T-helper 9 cell (primary cell): Measurements from ENCODE around the gene IFNA10.
"Not testable (repeated sequence)": the region's sequence is repeated elsewhere in the genome, so short reads cannot be mapped to it uniquely, and the experiment has no call there.

Experiments used
- DNase-seq: peaks from one replicate; pipeline ENCODE4 v3.0.0-alpha.2; 2020
- total RNA-seq, 2 donors: gene quantifications; one replicate each; lab custom pipeline; 2026; lab: John Stamatoyannopoulos, UW

The IFNA10 gene
- total RNA-seq: 0 reads per million in 2 donors

GRCh38 chr9:21207043-21207442 is at the start of gene IFNA10:
Gene IFNA10 (minus strand): TSS chr9:21207143. CDS start chr9:21207097, 46 bp downstream.
- DNase-seq: not testable (repeated sequence)

GRCh38 chr9:21255538-21256212 is 48.7 kb upstream of the IFNA10 start:
- DNase-seq: no peak

GRCh38 chr9:21252721-21253547 is 46.0 kb upstream of the IFNA10 start:
- DNase-seq: no peak

GRCh38 chr9:21251638-21252037 is 44.7 kb upstream of the IFNA10 start:
- DNase-seq: no peak

DNA sequence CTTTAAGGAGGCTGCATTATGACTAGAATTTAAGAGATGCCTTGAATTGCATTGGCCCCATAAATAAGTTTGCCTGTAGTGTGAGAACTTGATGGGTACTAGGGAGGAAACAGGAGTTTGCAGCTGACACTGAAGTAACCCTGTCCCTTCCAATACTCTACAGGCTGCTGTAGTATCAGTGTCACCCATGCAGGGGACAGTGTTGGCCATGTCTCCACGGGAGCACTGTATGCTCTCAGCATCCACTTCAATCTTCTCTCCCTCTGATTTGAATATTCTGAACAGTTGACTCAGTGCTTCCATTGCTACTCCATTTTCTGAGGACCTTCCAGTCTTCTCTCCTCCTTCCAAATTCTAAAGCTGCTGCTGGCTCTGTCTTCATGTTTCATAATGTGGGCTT is 44.2 kb upstream of the IFNA10 start:
- no peak for DNase-seq

DNA sequence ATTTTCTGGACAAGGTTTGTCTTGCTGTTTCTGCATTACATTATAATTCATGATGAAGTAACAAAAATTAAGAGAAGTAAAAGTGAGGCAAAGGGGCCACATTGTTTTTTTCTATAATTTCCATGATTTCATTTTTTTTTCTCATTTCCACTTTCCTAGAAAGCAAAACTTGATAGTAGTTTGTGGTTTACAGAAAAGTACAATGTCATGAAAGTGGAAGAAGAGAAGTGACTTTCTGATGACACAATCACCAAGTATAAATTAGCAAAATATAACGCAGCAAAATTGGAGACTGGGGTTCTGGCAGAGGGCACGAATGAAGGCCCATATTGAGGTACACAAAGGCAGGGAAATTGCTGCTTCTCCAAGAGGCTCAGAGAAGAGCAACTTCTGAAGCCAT is 37.9 kb upstream of the IFNA10 start:
- DNase-seq: no peak

DNA sequence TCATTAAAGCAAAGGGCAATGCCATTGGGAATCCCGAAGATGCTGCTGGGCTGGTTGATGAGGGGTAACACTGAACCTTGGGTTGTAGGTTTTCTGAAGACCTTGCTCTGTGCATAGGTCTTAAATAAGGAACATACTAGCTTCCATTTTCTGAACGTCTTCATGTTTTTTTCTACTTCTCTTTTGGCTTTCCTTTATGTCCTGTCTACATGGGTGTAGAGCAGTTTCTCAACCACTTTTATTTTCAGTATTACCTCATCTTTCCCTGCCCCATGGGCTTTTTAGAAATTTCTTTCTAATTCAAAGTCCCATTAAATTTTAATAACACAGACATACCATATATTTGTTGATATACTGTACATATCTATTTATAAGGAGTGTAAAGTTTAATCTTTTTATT is 33.0 kb upstream of the IFNA10 start, which contains the start of gene IFNA14:
Gene IFNA14 (minus strand): TSS at position 95 of the 400 bp plus-strand sequence. CDS start 70 bp downstream, at position 25.
- no peak for DNase-seq

DNA sequence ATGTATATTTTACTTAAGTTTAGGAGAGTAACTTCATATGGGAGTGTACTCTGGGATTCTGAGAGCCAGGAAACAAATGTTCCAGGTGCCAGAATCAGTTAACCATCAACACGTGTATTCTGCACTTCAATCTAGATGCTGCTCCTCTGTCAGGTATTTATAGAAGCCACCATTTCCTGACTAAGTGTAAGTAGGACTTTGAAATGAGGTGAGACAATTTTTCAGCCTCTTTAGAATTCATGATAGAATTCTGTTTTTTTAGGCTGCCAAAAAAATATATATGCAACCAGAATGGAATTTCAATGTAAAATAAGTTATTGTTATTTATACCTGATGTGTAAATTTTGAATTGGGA is 29.4 kb upstream of the IFNA10 start:
- DNase-seq: not testable (repeated sequence)

- not testable (repeated sequence) for DNase-seq
Observed at GRCh38 chr9:21235468-21236359, 28.8 kb upstream of the IFNA10 start.

DNA sequence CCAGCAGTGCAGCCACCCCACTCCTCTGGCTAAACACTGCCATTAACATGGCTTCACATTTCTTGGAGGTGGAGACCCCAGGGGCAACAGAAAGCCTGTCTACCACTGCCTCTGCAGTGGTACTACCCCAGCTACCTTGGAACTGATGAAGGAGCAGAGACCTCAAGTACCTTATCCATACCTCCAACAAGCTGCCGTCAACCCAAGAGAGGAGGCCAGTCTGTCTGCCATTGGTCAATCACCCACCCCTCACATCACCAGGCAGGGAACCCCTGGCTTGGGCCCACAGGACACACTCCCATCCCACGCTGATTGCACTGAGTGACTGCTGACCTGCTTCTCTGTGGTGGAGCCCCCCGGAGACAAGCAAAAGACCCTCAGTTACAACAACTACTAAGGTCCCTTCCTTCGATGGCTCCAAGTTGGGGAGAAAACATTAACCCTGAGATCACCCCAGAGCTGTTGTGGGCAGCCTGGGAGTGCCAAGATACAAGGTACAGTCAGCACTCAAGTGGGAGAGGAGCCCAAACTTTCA is 27.3 kb upstream of the IFNA10 start:
- no peak for DNase-seq

DNA sequence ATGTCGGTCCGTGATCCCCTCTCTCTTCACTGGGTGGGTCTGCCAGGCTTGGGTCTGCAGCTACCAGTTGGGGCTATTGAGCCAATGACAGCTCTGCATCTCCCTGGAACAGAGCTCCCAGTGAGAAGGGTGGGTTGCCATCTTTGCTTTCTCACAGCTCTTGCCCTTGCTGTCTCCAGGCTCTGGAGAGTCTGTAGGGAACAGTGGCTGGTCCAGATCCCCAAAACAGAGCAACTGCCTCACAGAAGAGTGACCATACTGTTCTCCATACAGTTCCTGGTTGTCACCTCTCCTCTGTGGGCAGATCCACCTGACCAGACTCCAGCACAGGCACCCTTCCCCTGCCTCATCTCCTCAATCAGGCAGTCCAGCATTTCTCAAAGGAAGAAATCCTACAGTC is 26.3 kb upstream of the IFNA10 start:
- DNase-seq: no peak

DNA sequence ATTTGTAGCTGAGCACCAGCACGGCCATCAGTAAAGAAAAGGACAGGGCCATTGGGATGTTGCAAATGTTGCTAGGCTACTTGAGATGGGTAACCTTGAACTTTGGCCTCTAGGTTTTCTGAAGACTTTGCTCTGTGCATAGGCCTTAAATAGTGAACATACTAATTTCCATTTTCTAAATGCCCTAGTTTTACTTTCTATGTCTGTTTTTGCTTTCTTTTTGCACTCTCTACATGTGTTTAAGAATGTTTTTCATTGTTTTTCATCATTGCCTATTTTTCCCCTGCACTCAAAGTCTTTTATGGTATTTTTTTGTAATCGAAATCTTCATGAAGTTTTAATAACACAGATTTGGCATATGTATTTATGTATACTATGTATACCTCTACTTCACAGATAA is 21.2 kb upstream of the IFNA10 start, which contains the start of gene IFNA17:
Gene IFNA17 (minus strand): TSS at position 101 of the 400 bp plus-strand sequence. CDS start 49 bp downstream, at position 52.
- no peak for DNase-seq

GRCh38 chr9:21217211-21217610 is 10.3 kb upstream of the IFNA10 start, which contains the start of gene IFNA16:
Gene IFNA16 (minus strand): TSS chr9:21217311. CDS start chr9:21217305, 6 bp downstream.
- DNase-seq: not testable (repeated sequence)

DNA sequence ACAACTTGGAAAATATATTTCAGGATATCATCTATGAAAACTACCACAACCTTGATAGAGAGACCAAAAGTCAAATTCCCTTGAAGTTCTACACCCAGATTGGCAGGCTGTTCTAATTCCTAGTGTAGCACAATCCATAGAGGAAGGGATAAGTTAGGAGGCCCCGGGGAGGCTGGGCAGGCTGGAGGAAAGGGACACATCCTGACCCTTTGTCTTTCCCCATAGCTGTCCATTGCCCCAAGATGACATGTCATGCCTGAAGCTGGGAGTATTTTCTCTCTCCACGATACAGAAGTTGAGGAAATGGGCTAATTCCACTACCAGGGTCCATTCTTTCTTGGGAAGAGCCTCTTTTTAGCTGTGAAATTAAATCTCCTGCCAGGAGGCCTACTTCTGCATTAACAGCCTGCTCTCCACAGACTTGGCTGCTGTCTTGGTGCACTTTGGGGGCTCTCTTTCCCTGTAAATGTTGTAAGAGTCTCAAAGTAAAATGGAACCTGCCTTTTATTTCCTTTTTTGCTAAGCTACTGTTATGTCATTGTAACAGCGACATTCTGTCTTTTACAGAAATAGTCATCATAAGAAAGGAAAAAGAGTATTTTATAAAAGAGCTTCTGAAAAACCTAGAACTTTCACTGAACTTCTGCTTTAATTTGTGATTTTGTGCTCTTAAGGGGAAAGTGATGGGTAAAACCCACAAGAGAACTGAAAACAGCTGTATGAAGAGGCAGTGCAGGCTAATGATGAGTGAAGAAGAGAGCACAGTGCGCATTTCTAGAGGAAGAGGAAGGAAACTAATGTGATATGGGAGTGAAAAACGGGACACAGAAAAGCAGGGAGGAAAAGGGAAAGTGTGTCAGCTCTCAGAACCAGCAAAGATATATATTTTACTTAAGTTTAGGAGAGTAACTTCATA is 6.7 kb upstream of the IFNA10 start:
- DNase-seq: not testable (repeated sequence)

- not testable (repeated sequence) for DNase-seq
Observed at GRCh38 chr9:21212160-21212559, 5.2 kb upstream of the IFNA10 start.

DNA sequence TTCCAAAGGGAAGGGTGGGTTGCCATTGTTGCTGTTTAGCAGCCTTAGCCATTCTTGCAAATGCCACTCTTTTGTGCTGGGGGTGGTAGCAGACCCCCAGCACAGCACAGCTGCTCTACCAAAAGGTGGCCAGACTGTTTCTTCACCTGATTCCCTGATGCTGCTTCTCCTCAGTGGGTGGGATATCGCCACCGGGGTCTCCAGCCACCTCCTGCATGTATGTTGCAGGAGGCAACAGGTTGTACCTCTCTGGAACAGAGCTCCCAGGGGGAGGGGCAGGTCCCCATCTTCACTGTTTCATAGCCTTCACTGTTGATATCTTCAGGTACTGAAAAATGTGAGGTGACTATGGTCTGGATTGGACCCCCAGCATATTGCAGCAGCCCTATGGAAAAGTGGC is 3.8 kb upstream of the IFNA10 start:
- not testable (repeated sequence) for DNase-seq

DNA sequence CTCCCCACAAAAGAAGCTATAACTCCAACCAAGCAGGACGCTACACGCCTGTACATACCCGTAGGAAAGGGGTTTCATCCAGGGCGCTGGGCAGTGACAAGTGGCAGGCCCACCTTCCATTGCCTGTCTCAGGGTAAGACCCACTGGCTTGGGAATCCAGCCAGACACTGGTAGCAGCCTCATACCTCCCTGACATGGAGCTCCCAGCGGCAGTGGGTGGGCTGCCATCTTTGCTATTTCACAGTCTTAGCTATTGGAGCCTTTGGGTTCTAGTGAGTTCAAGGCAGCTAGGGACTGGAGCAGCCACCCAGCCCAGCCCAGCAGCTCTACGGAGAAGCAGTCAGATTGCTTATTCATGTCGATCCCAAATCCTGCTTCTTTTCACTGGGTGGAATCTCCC is 3.4 kb upstream of the IFNA10 start:
- no peak for DNase-seq

DNA sequence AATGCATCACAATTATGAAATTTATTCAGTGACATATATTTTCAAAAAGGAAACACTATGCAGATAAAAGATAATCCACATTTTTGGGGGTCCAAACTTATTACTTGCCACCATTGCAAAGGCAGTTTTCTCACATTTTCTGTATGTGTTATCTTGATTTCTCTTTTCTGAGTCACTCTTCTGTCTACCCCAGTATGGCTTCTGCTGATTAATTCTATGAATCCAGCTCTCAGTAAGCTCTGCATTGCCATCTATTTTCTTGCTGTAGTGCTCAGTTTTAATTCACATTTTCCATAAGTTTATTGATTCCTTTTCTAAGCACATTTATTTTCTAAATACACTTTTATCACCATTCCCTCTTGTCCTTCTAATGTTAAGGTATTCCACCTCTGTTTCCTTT is 1.7 kb downstream of the IFNA10 start:
- no peak for DNase-seq

- DNase-seq: not testable (repeated sequence)
Observed at GRCh38 chr9:21202105-21202504, 4.8 kb downstream of the IFNA10 start, which contains the start of gene IFNA7. Gene IFNA7 (minus strand): TSS chr9:21202205. CDS start chr9:21202165, 40 bp downstream.

- DNase-seq: not testable (repeated sequence)
Observed at GRCh38 chr9:21194867-21195776, 11.8 kb downstream of the IFNA10 start.
